Small intestine (tissue), 7 donors: ENCODE data around the gene DDX43. TPM values are rescaled to one million over a fixed set of nuclear protein-coding genes. Genes with fewer than 3 reads are reported as not detected.
A peak's percentile ranks its signal among the peaks of the same experiment; 100 is the strongest.

Source experiments
- DNase-seq, 2 donors: peaks; one replicate each; pipeline versions ENCODE4 v3.0.0 to v3.0.0-alpha.2; 2013
- FAIRE-seq: peaks from 2 replicates; lab custom pipeline; 2012; peaks lifted over from hg19 to GRCh38; lab: Jason Lieb, UNC
- H3K27ac ChIP-seq, 3 donors: one replicate each; pipeline ENCODE4 v1.5.1; 2013; ENCODE audit warnings: low read length in 2 of 3, mild to moderate bottlenecking in 2 of 3, control low read depth in 1 of 3, inconsistent platforms in 1 of 3, low read depth in 1 of 3, moderate library complexity in 1 of 3
- H3K27me3 ChIP-seq, 3 donors: one replicate each; pipeline ENCODE4 v1.6.1; 2013; ENCODE audit warnings: low read length in 3 of 3, inconsistent platforms in 1 of 3; ENCODE audit not compliant: control insufficient read depth in 3 of 3, insufficient read depth in 3 of 3
- H3K36me3 ChIP-seq, 3 donors: one replicate each; pipeline ENCODE4 v1.6.1; 2013; ENCODE audit warnings: low read length in 3 of 3, inconsistent platforms in 1 of 3, low read depth in 1 of 3, mild to moderate bottlenecking in 1 of 3, moderate library complexity in 1 of 3; ENCODE audit not compliant: control insufficient read depth in 3 of 3, insufficient read depth in 2 of 3
- H3K4me1 ChIP-seq, 3 donors: one replicate each; pipeline ENCODE4 v1.6.1; 2013; ENCODE audit warnings: low read length in 2 of 3, inconsistent platforms in 1 of 3, low read depth in 1 of 3, mild to moderate bottlenecking in 1 of 3, moderate library complexity in 1 of 3; ENCODE audit not compliant: control insufficient read depth in 3 of 3, insufficient read depth in 2 of 3
- H3K4me3 ChIP-seq, 3 donors: one replicate each; pipeline ENCODE4 v1.5.1; 2013; ENCODE audit warnings: low read length in 3 of 3, control low read depth in 1 of 3, inconsistent platforms in 1 of 3, low read depth in 1 of 3, mild to moderate bottlenecking in 1 of 3, moderate library complexity in 1 of 3
- H3K9me3 ChIP-seq, 2 donors: one replicate each; pipeline ENCODE4 v1.6.1; 2013; ENCODE audit warnings: low read depth in 1 of 2, low read length in 1 of 2; ENCODE audit not compliant: control insufficient read depth in 2 of 2, insufficient read depth in 1 of 2
- WGBS, 3 donors: extraction: QIAGEN DNeasy Blood & Tissue Kit; methylation state at CpG; one replicate each; pipeline ENCODE4 v1.1.7; 2013; 5-methylcytosine and 5-hydroxymethylcytosine counted together
- polyA plus RNA-seq, 4 donors: library from polyadenylated mRNA; stranded (reverse) in 3 of 4; unstranded in 1 of 4; fragments of 200-250 nt in 3 of 4; fragments of 120-200 nt in 1 of 4; gene quantifications; one replicate each; pipeline versions ENCODE4 v1.2.1 to v1.2.3, GENCODE V29; 2013
- donor health status: healthy with polysubstance abuse.
- donor health status: control.
- donor health status: control.
- donor health status: Bipolar disorder and iron deficiency.
- donor health status: healthy.

DDX43 gene
- polyA plus RNA-seq, 4 donors: 0.38 to 1.6 (median 0.39) TPM; not detected in 1

DNA sequence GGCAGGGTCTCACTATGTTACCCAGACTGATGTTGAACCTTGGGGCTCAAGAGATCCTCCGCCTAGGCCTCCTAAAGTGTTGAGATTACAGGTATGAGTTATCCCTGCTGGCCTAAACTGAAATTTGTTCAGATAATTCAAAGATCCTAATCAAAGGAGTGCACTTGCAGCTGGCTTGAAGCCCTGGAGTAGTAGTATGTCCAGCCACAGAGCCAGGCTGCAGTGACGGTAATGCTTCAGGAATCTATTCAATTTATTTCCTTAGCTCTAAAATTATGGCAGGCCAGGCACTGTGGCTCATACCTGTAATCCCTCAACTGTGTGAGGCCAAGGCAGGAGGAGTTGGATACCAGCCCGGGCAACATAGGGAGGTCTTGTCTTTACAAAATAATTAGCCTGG lies 1.4 kb upstream of the DDX43 start:
- no peaks in the 10 kb centered on the region for H3K4me1 ChIP-seq
- no peak for FAIRE-seq
- H3K9me3 ChIP-seq: peaks cover 0 to 7% of the 10 kb centered on the region in 2 donors
- DNase-seq: no peak
- no peaks in the 10 kb centered on the region for H3K36me3 ChIP-seq
- no peaks in the 10 kb centered on the region for H3K27me3 ChIP-seq
- 90 to 98% (median 93%) methylated on average over 3 of the region's 3 CpGs for WGBS, 3 donors
- H3K27ac ChIP-seq: no peak overlapping the region
- no peak overlapping the region for H3K4me3 ChIP-seq

DNA sequence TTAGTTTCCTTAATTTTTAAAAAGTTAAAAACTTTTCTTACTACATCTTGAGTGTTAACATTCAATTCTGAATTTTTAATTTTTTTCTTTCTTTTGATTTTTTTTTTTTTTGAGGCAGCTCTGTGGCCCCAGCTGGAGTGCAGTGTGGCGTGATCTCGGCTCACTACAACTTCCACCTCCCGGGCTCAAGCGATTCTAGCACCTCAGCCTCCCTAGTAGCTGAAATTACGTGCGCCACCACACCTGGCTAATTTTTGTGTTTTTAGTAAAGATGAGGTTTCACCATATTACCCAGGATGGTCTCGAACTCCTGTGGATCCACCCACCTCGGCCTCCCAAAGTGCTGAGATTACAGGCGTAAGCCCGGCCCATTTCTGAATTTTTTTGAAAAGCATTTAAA lies 1.2 kb downstream of the DDX43 start:
- no peak overlapping the region for H3K4me3 ChIP-seq
- H3K4me1 ChIP-seq: no peaks in the 10 kb centered on the region
- DNase-seq (no peak), FAIRE-seq (no peak)
- H3K36me3 ChIP-seq: no peaks in the 10 kb centered on the region
- no peaks in the 10 kb centered on the region for H3K27me3 ChIP-seq
- no peak overlapping the region for H3K27ac ChIP-seq
- peaks cover 0 to 7% of the 10 kb centered on the region in 2 donors for H3K9me3 ChIP-seq
- WGBS, 3 donors: 94 to 95% (median 95%) methylated on average over 10 of the region's 10 CpGs

DNA sequence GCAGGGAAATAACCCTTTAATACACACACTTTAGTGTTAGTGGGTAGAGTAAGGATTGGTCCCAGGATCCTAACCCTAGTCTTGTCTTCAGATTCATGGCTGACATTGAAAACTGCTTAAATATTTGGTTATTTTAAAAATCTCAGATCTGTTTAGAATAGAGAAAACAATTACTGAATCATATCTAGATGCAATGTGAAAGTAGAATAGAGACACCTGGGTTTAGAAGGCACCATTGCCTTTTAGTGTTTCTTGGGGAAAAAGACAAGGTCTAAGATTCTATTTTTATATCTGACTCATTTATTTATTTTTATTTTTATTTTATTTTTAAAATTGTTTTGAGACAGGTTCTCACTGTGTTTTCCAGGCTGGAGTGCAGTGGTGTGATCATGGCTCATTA lies 6.0 kb downstream of the DDX43 start:
- no peaks in the 10 kb centered on the region for H3K9me3 ChIP-seq
- FAIRE-seq (no peak), DNase-seq (no peak)
- no peaks in the 10 kb centered on the region for H3K36me3 ChIP-seq
- H3K4me1 ChIP-seq: no peaks in the 10 kb centered on the region
- H3K27ac ChIP-seq: no peak overlapping the region
- no peak overlapping the region for H3K4me3 ChIP-seq
- no peaks in the 10 kb centered on the region for H3K27me3 ChIP-seq

DNA sequence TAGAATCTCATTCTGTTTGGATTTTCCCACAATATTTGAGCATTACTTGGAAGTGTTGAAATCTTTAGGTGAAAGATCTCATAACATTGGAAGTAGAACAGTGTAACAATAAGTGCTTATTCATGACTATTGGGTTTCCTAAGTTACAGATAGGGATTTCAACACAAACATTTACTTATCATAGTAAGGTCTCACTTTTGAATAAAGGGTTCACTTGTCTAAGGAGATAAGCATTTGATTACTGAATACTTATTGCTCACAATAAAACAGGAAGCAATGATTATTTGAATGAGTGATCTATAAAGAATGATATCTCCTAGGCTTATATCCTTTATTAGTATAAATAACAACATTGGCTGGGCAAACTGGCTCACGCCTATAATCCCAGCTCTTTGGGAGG lies 14.8 kb downstream of the DDX43 start:
- H3K4me1 ChIP-seq: peaks cover 0 to 3% (median 0%) of the 10 kb centered on the region in 3 donors
- no peak overlapping the region for H3K4me3 ChIP-seq
- no peaks in the 10 kb centered on the region for H3K36me3 ChIP-seq
- no peak overlapping the region for H3K27ac ChIP-seq
- peak; percentile 39 to 83 for DNase-seq
- no peaks in the 10 kb centered on the region for H3K27me3 ChIP-seq
- 14 to 68% (median 50%) methylated on average over 1 of the region's 1 CpG for WGBS, 3 donors
- H3K9me3 ChIP-seq: no peaks in the 10 kb centered on the region
- FAIRE-seq: peak; percentile 75

DNA sequence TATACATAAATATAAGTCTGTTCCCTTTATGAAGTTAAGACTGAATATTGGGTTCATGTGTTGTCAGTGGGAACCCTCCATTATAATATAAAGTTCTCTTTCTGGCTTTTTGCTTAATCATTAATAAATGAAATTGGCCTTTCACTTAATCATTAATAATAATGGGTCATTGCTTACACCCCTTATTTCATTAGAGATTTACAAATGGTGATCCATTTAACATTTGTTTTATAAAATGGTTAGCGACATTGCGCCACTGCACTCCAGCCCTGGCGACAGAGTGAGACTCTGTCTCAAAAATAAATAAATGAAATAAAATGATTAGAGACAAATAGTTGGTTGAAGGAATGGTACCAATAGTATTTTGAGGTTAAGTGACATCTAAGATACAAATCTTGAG lies 18.5 kb downstream of the DDX43 start:
- no peaks in the 10 kb centered on the region for H3K9me3 ChIP-seq
- H3K27ac ChIP-seq: no peak overlapping the region
- DNase-seq: no peak
- H3K27me3 ChIP-seq: no peaks in the 10 kb centered on the region
- H3K4me1 ChIP-seq: peaks cover 0 to 3% (median 0%) of the 10 kb centered on the region in 3 donors
- no peaks in the 10 kb centered on the region for H3K36me3 ChIP-seq
- H3K4me3 ChIP-seq: no peak overlapping the region
- WGBS, 3 donors: 90 to 98% (median 95%) methylated on average over 3 of the region's 3 CpGs
- no peak for FAIRE-seq

DNA sequence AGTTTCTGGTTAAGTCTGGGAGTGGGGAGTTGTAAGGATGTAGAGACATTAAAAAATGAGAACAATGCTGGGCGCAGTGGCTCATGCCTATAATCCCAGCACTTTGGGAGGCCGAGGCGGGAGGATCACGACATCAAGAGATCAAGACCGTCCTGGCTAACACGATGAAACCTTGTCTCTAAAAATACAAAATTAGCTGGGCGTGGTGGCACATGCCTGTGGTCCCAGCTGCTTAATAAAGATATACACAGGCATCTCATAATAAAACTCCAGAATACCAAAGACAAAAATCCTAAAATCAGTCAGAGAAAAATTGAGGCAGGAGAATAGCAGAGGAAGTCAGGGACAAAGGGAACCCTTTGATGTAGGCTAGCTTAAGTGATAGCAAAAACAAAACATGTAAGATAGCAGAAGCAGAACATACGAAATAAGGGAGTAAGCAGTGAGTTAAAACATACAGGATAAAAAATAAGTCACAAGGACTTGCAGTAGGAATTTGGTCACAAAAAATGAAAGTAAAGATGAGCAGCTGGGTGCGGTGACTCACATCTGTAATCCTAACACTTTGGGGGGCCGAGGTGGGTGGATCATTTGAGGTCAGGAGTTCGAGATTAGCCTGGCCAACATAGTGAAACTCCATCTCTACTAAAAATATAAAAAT lies 23.6 kb downstream of the DDX43 start:
- Histone ChIP-seq H3K27me3 (no peaks in the 10 kb centered on the region), H3K9me3 (no peaks in the 10 kb centered on the region), H3K4me3 (no peak overlapping the region), H3K4me1 (no peaks in the 10 kb centered on the region), H3K36me3 (no peaks in the 10 kb centered on the region), H3K27ac (no peak overlapping the region)
- 85 to 91% (median 88%) methylated on average over 11 of the region's 11 CpGs for WGBS, 3 donors
- DNase-seq (no peak), FAIRE-seq (no peak)

DNA sequence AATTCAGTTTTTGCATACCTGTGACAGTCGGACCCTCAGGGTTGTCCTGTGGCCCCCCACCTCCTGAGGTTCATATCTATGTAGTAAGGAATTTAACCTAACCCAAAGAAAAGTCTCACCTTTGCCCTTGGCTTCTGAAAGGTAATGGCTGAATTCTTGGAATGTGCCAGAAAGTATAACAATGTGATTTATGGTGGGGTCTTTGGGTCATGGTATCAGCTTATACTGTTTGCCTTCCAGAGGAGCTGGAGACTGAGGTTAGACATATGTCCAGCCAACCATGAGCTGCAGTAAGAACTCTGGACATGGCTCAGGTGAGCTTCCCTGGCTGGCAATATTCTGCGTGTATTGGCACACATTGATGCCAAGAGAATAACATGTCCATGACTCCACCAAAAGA lies 26.9 kb downstream of the DDX43 start:
- Histone ChIP-seq H3K4me3 (no peak overlapping the region), H3K9me3 (no peaks in the 10 kb centered on the region), H3K36me3 (no peaks in the 10 kb centered on the region), H3K27me3 (no peaks in the 10 kb centered on the region), H3K27ac (no peak overlapping the region), H3K4me1 (no peaks in the 10 kb centered on the region)
- 87 to 92% (median 92%) methylated on average over 2 of the region's 2 CpGs for WGBS, 3 donors
- no peak for FAIRE-seq
- DNase-seq: no peak

DNA sequence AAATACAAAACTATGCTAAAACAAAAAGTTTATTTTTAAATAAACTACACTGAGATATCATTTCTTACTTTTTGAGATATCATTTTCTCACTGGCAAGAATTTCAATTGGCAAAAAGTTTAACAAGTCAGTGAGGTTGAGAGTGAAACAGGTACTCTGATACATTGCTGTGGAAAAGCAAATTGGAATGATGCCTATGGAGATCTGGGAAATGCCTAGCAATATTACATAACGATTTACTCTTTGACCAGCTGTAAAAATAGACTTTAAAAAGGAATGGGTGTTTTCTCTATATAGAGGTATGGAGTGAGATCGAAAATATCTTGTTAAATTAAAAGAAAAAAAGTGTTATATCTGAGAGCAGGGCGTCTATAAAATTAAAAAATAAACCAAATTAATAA lies 40.6 kb downstream of the DDX43 start:
- H3K36me3 ChIP-seq: peaks cover 0 to 9% (median 2%) of the 10 kb centered on the region in 3 donors
- no peak overlapping the region for H3K27ac ChIP-seq
- no peak overlapping the region for H3K4me3 ChIP-seq
- WGBS, 3 donors: 74 to 87% (median 74%) methylated on average over 3 of the region's 3 CpGs
- H3K27me3 ChIP-seq: no peaks in the 10 kb centered on the region
- no peaks in the 10 kb centered on the region for H3K9me3 ChIP-seq
- DNase-seq (no peak), FAIRE-seq (no peak)
- no peaks in the 10 kb centered on the region for H3K4me1 ChIP-seq

DNA sequence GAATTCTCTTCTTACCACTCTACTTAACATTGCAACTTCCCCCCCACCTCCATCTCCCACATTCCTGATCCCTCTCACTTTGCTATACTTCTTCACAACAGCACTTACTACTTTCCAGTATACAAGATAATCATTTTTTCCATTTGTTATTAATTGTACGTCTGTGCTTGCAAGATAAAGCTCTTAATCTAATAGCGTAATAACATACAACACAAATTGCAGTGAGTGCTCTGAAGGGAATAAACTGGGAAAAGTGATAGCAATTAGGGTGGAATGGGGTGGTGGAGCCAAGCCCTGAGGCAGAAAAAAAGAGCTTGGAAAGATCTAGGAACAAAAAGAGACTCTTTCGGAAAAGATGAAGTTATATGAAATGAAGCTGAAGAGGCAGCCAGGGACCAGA lies 48.9 kb downstream of the DDX43 start:
- Histone ChIP-seq H3K36me3 (peaks cover 0 to 6% (median 3%) of the 10 kb centered on the region in 3 donors), H3K27me3 (no peaks in the 10 kb centered on the region), H3K9me3 (no peaks in the 10 kb centered on the region), H3K4me1 (no peaks in the 10 kb centered on the region), H3K27ac (no peak overlapping the region), H3K4me3 (no peak overlapping the region)
- 96 to 97% (median 97%) methylated on average over 3 of the region's 3 CpGs for WGBS, 3 donors
- FAIRE-seq (no peak), DNase-seq (no peak)
